MV-4-11 (cell line): ENCODE data around the gene DAND5.
A peak's percentile ranks its signal among the peaks of the same experiment; 100 is the strongest.

ENCODE experiments used
- DNase-seq: peaks from one replicate; lab custom pipeline; 2025; lab: John Stamatoyannopoulos, UW

The DAND5 gene

DNA sequence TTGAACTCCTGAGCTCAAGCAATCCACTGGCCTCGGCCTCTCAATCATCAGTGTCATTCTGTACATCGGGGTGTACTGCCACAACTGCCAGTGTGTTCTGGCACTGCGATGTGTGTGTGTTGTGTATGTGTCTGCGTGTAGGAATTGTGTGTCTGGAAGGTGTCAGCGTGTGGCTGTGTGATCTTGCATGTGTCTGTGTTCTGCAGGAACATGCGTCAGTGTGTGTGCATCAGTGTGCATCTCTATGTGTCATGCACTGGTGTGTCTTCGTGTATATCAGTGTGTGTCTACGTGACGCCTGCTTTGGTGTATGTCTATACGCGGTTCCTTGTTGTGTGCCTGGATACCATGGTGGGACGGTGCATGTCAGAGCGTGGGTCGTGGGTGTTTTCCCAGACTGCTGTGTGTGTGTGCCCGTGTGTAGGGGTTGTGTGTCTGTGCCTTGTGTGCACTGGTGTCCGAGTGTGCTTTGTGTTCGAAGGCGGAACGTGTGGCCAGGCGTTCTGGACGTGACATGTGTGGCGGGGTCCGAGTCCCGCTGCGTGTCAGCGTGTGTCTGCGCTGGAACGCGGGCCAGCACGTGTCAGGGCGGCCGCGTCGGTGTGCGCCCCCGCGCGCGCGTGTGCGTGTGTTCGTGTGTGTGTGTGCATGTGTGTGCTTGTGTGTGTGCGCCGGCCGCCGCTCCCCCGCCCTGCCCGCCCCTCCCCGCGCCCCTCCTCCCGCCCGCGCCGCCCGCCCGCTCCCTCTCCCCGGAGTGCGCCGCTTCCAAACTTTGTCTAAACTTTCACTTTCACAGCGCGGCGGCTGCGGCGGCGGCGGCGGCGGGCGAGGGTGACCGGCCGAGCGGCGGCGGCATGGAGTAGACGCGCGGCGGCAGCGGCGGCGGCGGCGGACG, 25.6 kb downstream of the DAND5 start, which contains the start of gene NFIX:
Gene NFIX (plus strand): TSS at position 775 of the 895 bp plus-strand sequence. CDS start 363 bp downstream, outside the sequence.
- peak; percentile 40 for DNase-seq

DNA sequence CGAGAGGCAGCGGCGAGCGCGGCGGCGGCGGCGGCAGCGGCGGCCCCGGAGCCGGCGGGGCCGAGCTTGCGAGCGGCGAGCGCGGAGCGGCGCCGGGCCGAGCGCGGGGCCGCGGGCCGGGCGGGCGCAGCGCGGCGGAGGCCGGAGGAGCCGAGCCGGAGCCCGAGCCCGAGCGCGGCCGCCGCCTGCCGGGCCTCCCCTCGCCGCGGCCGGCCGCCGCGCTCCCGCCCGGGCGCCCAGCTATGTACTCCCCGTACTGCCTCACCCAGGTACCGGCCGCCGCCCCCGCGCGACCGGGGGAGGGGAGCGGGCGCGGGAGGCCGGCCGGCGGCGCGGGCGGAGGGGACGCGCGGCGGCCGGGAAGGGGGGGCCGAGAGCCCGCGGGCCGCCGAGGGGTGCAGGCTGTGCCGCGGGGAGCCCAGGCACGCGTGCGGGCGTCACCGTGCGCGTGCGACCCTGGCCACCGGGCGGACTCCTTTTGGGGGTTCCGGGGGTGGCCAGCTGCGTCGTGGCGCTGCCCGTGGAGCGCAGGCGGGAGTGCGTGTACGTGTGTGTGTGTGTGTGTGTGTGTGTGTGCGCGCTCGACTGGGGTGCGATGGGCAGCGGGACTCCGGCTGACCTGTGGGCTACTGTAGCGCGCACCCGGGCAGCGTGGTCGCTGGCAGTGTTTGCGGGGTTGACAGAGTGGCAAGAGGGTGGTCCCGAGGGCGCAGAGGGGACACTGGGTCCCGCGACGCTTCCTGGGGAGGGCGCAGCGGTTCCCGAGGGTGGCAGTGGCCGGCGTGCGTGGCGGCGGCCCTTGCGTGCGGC, 26.4 kb downstream of the DAND5 start:
- no peak for DNase-seq

DNA sequence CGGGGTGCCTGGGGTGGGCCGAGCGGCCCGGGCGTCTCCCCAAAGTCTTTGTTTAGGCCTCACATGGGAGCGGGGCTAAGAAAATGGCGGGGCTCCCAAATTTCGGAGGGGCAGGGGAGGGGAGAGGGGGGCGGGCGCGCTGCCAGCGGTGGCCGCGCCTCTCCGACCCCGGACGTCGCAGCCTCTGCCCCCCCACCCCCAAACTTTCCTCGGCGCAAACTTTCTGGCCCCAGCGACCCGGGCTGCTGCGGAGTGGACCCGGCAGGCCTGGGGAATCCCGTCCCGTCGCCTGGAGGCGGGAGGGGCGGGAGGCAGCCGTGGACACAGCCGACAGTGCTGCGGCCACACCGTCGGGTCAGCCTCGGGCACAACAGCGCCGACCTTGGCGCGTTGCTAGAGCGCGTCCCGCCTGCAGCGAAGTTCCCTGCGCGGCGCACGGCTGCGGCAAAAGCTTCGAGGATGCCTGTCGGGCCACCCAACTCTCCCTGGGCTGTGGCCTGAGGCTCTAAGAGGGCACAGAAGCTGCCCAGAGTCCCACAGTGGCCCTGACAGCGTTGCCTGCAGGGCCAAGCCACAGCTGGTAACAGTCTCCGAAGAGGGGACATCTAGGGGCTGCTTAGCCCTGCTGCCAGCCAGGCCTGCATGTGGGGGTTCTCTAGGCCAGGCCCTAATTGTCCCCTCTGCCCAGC, 27.2 kb downstream of the DAND5 start:
- no peak for DNase-seq

DNA sequence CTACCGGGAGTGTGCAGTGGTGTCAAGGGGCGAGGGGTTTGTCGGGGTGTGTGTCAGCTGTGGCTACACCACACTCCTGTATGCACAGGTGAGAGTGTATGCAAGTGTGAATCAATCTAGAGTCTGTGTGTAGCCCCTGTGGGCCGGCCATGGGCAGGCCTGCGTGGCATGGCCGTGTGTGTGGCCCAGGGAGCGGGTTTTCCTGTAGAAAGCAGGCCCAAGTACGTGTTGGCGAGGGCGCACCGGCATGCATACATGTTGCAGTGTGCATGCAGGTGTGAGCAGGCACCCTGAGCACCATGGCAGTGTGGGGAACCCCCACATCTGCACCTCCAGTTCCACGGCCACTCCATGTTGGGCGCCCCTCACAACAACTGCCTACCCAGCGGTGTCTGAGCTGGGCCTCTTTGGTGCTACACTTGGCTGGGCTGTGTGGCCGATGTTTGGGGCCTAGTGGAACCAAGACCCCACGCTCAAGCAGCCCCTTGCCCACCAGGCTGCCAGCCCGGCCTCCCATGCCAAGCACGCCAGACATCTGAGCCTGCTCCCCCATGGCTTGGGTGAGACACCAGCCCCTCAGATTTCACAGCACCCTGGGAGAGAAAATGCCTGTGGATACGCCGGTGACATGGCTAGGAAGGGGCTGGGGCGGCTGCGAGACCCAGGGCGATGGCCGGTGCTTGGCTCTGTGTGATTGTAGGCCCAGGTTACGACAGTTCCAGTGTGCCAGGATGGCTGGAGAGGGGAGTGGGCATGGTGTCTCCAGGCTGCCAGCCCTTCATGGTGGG, 28.0 kb downstream of the DAND5 start:
- DNase-seq = no peak

DNA sequence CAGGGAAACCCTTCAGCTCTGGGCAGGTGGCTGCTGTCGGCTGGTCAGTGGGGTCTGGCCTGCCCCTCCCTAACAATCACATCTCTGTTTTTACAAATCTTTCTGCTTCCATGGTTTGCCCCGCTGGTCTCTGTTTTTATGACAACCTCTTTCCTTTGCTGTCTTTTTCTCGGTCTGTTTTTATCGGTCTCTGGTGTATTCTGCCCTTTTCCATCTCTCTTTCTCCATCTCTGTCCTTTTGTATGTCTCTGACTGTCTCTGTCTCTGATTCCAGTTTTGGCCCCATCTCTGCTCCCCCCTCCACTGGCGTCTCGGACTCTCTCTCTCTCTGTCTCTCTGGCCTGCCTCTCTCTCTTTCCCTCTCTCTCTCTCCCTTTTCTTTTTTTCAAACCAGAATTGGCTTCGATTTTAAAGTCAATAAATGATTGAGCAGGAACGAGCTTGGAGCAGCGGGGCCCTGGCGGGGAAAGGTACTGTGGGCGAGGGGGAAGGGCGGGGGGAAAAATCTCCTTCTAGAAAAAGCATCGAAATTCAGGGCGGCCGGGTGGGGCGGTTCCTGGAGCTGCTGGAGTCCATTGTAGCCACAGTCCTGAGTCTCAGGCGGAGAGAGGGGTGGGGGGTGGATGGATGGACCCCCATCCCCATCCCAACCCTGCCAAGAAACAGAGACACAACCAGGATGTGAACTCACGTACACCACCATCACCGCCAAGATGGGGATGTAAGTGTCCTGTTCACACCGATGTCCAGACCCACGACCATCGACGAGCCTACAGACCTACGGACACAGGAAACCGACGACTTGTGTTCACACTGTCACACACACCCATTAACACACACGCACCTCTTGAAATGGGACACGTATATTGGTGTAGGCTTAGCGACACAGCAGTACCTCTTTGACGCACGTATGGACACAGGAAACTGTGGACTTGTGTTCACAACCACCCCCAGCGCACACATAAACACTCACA, 28.9 kb downstream of the DAND5 start:
- DNase-seq = no peak

DNA sequence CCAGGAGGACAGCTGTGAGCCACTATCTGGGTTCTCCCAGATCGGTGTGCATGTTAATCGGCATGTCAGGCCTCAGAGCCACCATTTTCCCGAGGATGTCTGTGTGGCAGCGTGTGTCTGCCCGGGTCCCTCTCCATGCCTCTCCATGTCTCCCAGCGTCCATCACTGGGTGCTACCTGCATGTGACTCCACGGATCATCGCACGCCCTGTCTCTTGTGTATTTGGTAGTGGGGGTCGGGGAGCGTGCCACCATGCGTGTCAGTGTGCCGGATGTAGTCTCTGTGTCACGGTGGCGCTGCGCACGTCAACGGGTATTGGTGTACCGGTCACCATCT, 31.8 kb downstream of the DAND5 start:
- no peak for DNase-seq

DNA sequence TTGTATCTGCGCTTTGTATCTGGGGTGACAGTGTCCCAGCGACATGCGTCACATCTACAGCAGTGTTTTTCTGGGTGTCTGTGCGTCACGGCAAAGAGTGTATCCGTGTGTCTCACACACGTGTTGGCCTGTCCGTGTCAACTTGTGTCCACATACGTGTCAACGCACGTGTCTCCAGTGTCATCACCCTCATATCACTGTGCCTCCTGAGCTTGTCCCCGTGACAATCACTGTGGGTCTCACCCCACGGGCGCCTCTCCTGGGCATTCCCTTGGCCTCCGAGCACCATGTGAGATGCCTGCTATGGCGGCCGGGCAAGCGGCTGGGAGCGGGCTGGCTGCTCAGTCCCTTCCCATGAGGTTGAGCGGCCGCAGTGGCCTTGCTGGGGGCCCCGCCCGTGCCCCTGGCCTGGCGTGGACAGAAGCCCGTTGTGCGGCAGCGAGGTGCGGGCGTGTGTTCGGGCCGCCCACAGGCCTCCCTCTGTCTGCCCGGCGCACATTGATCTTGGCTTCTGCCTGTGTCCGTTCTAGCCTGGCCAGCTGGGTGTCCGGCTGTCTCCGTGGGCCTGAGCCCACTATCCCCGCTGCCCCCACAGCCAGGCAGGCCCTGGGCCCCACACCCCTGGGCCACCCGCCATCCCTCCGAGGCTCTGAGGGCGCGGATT, 32.3 kb downstream of the DAND5 start:
- no peak for DNase-seq

DNA sequence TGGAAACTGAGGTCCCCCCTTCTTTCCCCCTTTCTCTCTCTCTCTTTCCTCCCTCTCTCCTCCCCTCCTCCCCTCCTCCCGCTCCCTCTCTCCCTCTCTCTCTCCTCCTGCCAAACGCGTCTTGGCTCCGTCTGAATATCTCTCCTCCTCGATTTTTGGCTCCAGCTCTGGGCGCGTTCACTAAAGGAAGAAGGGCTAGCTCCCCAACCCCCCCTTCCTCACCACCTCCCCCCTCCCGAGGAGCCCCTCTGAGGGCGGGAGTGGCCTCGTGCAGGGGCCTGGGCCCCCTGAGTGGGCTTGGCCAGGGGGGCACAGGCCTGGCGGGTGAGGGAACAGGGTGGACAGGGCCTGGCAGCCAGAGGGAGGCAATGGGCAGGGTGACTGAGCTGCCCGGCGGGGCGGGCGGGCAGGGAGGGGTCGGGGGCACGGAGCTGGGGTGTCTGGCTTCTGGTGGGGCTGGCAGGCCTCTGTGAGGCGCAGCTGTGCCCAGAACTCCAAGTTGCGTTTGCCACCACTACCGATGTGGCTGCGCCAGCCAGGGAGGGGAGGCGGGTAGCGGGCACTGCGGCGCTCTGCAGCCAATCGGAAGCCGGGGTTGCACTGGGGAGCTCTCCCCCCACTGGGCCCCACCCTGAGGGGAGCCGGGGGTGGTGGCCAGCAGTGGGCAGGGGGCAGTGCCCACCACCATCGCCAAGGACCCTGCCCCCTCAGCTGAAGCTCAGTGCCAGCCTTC, 33.0 kb downstream of the DAND5 start:
- no peak for DNase-seq

DNA sequence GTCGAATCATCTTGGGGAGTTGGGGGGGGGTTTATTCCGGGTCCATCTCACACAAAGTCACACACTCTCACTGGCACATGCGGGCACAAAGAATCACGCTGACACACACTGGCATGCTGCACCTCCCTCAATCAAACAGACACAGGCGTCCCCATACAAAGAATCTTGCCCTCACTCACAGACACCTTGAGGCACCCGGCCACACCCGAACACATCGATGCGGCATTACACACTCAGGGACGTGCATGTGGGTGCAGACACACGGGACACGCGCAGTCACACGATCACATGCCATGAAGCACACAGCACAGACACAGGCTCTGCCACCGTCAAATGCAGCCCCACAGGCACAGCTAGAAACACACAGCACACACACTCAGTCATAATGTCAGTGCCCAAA, 33.7 kb downstream of the DAND5 start:
- DNase-seq = no peak

DNA sequence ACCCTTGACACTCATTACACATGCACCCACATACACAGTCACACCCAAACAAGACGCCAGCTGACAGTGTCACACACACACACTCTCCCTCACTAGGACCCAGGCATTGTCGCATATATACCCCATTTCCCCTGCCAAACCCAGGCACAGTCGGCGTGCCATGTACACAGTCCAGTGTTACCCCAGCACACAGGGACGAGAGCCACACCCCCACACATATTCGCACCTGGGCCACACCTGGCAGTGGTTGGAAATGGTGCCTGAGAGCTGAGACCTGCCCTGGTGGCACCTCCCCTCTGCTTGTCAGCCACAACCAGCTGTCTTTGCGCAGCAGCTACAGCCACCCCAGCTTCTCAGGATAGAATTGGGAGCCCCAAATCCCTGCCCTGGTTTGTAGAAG, 34.9 kb downstream of the DAND5 start:
- no peak for DNase-seq

DNA sequence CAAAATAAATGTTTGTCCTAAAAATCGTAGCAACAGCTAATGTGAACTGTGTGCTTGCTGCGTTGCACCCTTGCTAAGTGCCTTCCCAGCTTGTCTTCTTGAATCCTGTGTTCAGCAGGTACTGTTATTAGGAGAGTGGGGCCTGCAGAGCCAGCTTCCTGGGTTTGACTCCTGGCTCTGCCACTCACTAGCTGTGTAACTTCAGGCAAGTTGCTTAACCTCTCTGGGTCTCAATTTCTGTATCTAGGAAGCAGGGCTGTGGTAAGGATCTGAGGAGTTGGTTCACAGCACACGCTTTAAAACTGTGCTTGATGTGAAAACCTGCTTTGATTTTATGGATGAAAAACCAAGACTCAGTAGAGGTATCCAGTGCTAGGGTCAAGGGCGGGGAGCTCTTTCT, 35.9 kb downstream of the DAND5 start:
- no peak for DNase-seq

DNA sequence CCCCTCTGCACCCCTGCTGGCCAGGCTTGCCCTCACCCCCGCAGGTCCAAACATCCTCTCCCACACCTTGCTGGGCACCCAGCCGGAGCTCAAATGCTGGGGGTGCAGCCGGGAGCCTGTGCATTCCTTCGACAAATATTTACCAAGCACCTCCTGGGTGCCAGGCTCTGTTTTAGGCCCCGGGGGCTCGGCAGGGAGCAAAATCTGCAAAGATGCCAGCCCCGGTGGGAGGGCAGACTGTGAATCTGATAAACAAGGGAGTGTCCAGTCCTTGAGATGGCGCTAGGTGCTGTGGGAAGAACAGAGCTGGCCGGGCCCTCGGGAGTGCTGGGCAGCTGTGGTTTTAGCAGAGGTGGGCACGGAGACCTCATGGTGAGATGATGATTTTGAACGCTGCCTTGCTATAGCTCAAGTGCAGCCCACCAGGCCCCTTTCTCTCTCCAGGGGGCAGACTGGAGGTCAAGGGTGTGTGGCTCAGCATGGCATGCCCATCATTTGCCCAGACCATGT, 36.5 kb downstream of the DAND5 start:
- DNase-seq = no peak

DNA sequence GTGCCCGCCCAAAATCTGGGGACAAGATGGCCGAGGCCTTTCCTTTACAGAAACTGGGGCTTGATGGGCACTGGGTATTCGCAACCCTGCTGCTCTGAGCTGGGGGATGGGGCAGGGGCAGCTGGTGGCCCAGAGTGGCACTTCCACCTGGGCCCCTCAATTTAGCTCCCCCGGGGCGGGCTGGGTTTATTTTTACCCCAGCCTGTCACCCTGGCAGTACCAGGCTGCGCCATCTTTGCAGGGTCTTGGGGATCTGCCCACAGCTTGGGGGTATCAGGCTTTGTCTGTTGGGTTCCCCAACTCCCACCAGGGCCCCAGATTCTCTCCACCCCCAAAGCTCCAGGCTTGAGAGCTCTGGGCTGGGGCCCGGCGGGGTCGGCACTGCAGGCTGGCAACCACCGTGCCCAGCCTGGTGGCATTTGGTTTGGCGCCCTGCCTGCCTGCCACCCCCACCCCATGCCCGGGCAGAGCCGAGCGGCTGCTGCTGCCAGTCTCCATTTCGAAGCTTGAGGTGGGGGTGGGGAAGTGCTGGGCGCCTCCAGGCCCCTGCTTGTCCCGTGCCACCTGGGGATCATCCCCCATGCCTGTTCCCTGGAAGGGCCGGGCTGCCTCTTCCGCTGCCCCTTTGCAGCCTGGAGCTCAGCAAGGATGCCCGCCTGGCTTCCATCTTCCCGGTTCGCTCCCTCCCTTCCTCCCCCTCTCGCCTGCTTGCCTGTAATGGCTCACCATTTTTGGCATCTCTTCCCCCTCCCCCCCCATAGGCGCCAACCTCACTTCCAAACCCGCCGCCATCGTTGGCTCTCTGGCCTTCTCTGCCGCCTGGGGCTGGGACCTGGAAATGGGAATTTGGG, 37.3 kb downstream of the DAND5 start:
- DNase-seq = no peak

DNA sequence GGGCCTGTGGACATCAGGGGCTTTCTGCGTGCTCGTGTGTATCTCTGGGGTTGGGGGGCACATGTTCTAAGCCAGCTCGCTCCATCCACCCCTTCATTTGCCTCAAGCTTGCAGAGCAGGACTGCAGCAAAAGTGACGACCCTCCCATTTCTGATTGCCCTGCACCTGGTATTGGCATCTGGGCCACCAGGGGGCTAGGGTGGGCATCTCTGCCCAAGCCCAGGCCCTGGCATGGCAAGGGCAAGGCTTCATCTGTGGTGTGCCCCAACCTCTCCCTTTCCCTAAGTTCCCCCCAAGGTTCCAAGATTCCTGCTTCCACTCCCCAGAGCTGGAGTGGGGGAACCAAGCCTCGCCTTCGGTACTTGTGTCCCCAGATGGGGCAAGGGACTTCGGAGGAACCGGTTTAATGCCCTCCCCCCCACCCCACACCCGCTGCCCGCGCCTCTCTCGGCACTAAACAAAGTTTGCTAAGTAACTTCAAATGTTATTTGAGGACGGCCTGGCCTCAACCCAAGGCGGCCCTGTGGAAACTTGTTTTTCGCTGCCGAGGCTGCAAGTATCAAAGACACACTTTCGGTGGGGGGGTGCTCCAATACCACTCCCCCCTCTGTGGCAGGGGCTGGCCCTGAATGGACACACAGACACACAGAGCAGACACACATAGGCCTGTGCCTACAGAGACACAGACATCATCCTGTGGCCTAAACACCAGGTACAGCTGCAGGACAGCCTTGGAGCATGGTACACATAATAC, 38.1 kb downstream of the DAND5 start:
- no peak for DNase-seq

DNA sequence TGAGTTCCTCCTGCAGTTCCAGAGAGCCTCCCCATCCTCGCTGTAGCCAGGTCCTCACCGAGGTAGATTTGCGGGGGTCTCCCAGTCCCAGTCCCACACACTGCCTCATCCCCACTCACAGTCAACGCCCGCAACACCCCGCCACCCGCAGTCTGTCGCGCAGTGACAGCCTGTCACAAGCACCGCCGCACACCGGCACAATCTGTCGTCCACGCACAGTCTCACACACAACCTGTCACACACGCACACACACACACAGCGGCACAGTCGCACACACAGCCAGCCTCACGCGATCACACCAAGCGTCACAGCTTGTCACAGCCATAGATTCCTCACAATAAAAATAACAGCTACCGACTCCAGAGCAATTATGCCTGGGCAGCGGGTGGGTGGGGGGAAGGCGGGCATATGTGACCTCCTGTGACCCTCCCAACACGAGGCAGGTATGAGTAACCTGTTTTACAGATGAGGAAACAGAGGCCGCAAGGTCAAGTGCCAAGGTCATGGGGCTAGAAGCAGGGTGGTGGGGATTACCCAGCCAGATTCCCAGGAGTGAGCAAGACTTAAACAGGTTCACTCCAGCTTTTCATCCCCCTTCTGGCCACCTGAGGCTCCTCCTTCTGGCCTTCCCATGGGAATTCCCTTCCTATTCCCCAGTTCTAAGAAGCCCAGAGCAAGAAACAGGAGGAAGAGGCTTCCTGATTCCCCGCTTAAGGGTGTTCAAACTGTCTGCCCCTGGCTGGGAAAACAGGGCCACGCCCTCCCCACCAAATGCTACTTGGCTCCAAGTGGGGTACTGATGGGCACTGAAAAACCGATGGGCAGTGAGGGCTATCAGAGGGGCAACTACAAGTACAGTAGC, 39.8 kb downstream of the DAND5 start:
- DNase-seq = no peak
